Stimulated activated naive CD8-positive, alpha-beta T cell treated with anti-CD3 and anti-CD28 coated beads, Interleukin-15, Interleukin-2, amounts not matched to agents 100 U/mL and 50 U/mL, for 24 hours (primary cell): ENCODE results near the gene LGALS14.

Experiments
- ATAC-seq: fragments of 150-1000 bp; cut with Tn5 transposase; one replicate; pipeline ENCODE4 v1.10.0; 2021
- DNase-seq: peaks from one replicate; pipeline ENCODE4 v3.0.0; 2021

The LGALS14 gene

GRCh38 chr19:39749981-39750380 lies 45.7 kb downstream of the LGALS14 start:
- ATAC-seq (no peak), DNase-seq (no peak)

- ATAC-seq: peak; percentile 88
- DNase-seq: peak; percentile 7
Observed at GRCh38 chr19:39752390-39752789, 48.1 kb downstream of the LGALS14 start.

DNA sequence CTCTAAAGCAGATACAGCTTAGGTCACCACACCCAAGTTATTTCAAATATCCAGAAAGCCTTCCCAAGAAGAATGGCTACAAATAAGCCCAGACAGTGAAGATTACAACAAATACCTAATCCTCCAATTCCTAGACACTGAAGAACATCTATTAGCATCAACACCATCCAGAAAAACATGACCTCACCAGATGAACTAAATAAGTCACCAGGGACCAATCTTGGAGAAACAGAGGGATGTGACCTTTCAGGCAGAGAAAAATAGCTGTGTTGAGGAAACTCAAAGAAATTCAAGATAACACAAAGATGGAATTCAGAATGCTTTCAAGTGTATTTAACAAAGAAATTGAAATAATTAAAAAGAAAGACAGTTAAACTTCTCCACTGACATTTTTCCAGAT lies 48.5 kb downstream of the LGALS14 start:
- no peak for ATAC-seq
- no peak for DNase-seq

DNA sequence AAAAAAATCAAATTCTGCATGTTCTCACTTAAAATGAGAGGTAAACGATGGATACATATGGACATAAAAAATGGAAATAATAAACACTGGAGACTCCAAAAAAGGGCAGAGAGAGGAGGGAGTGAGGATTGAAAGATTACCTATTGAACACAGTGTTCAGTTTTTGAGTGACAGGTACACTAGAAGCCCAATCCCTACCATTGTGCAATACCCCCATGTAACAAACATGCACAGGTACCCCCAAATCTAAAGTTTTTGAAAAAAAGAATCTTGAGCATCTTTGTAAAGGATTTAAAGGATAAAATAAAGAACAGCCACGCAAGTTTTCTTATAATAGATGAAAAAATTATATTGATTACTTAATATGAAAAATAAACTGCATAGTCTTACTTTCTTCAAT lies 50.3 kb downstream of the LGALS14 start:
- ATAC-seq: no peak

DNA sequence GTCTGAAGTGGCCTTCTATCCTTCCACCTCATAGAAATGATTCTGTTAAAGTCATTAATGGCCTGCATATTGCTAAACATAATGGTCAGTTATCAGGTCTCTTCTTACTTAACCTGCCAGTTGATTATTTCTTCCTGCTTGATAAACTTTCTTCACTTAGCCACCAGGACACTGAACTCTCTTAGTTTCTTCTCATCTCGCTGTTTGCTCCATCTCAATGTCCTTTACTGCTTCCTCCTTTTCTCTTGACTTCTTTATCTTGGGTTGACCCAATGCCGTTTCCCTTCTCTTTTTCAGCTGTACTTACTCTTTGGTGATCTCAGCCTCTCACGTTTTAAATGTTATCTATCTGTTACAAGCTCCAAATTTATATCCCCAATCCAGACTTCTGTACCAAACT lies 50.7 kb downstream of the LGALS14 start:
- ATAC-seq (no peak), DNase-seq (no peak)

More for the DNA sequence above, 50.3 kb downstream of the LGALS14 start:
- DNase-seq: no peak
